Hypothalamus (tissue), 51 donors: Measurements from ENCODE around the gene GUCY1B1.

Experiments used
- DNase-seq, 51 donors: peaks; one replicate each; lab custom pipeline; 2025; lab: John Stamatoyannopoulos, UW

GUCY1B1 gene

DNA sequence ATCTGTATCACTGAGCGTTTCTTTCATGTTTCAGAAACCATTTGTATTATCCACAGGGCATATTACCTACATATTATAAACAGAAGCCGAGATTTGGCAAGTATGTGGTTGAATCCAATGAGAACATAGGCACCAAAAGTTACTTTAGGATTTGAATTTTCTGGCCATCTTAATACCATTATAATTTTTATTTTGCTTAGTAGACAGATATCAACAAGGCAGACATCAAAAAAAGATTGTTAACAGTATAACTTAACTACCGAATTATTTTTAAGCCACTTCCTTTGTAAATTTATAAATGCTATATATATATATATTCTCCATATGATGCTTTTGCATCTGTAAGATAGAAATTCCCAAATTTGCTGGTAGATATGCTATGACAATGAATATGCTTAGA, 2.2 kb downstream of the GUCY1B1 start:
- no peak for DNase-seq

DNA sequence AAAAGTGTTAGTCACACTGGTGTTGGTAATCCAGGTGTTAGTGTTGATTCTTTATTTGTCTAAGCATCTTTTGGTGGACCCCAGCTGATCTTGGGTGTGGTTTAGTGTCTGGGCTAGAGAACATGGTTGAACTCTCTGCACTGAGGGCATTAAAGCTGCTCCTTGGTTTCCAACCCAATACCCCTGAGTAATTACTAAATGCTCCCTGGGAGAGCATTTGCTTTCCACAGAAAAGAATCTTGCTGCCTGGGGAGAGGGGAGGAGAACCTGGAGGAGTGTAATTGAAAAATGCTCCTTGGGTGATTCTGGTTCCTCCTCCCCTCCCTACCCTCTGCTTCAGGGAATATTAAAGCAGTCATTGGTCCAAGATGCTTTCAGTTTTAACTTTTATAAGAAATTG, 3.1 kb downstream of the GUCY1B1 start:
- DNase-seq: no peak

DNA sequence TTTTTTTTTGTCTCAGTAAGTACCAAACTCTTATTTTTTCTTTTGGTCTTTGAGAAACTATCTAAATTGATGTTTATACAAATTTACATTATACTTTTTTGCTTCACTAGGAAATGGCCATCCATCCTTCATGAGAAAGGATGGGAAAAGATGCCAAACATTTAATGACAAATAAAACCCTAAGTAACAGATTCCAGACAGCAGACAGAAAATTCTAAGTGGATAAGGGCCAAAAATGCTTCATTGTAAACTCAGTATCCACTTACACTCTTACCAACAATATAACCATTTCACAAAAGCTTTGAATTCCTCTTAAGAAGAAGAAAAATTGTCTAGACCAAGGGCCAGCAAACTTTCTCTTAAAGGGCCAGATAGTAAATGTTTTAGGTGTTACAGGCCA, 3.5 kb downstream of the GUCY1B1 start:
- DNase-seq: no peak

DNA sequence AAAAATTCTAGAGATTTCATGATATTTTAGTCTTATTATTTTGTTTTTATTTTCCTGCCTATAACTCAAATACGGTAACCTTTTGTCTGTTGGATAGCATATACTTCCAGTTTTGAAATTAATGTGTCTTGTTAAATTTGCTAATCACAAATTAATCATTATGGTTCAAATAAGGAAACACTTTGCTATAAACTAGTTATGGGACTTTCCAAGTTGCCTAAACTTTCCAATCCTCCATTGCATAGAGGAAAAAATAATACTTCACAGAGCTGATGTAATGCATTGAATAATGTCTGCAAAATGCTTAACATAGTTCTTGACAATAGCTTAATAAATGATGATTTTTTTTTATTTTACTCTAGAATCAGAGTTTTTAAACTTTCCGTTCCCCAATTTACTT, 4.7 kb downstream of the GUCY1B1 start:
- DNase-seq: no peak

DNA sequence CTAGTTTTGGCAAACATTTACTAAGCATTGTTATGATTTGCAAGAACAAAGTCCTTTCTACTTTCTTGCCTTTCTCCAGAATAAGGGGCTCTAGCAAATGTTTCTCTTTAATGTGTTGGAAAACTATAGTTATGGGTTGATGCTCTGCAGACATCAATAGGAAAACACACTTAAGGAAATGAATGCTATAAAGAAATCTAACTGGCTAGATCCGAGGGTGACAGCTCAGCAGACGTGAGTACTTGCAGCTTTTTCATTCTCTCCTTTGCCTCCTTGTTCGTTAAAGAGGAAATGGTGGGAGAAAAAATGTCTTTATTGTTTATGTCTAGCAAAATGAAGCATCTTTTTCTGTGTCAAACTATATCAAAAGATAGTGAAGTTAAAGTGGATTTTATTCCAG, 6.3 kb downstream of the GUCY1B1 start:
- no peak for DNase-seq

DNA sequence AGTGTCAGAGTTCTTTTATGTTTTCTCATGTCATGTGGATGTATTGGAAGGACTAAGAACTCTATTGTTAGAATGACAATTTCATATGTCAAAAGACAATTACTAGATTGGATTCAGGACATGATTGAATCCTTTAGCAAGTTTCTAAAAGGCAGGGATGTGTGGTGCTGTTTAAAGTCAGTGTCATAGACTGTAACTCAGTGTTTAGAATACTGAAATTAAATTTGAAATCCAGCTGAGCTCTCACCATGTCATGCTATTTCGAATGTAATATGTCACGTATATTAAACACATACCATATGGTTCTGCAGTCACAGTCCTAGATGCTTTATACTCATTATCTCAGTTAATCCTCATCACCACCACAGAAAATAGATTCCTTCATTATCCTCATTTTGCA, 7.8 kb downstream of the GUCY1B1 start:
- DNase-seq: no peak

DNA sequence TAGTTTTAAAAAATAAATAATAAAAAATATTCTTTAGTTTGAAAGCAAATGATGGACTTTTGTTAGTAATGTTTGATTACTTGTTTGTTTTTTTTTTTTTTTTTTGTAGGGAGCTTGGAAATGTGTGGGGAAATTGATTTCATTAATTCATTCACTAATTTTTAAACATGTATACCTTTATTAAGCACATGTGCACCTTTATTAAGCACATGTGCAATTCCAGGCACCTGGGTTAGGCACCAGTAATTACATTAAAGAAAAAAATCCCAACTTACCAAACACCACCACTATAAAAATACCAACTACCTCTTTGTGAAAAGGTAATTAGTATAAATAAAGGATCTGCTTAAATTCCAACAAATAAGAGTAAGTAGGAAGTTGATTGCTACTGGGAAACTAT, 9.5 kb downstream of the GUCY1B1 start:
- no peak for DNase-seq

DNA sequence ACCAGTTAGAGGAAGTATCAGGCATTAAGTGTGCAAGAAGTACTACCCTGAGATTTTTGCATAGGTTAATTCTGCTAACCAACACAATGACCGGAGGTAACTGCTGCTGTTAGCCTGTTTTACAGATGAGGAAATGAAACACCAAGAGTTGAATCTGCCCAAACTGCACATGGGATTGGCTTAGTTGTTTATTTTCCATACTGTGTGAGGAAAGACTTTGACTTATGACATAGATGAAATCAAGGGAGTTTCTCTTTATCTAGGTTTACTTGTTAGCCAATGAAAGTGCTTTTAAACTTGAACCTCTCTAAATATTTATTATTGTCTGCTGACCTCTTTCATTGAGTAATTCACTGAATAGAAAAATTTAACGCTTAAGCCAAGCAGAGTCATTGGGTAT, 10.3 kb downstream of the GUCY1B1 start:
- no peak for DNase-seq

DNA sequence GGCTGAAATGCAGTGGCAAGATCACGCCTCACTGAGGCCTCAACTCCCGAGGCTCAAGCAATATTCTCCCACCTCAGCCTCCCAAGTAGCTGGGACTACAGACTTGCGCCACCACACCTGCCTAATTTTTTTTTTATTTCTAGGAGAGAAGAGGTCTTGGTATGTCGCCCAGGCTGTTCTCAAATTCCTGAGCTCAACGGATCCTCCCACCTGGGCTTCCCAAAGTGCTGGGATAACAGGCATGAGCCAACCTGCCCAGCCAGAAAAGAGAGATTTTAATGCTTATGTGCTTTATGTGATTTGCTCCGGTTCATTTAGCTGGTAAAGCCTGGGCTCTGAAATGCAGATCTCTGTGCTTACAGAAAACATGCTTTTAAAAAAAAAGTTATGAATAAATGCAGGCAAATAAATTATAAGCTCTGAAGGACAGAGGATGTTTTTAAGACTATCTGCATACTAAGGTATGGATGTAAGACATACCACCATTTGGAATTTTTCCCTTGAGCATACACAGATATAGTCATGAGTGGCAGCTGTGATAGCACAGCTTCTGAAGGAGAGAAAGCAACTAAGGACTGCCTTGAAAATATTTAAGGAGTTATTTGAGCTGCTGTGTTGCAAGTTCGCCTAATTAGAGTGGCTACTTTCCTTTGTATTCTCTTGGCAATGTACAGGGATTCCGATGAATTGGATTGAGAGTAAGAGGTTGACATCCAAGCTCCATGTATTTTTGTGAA, 13.8 kb downstream of the GUCY1B1 start:
- DNase-seq: no peak

DNA sequence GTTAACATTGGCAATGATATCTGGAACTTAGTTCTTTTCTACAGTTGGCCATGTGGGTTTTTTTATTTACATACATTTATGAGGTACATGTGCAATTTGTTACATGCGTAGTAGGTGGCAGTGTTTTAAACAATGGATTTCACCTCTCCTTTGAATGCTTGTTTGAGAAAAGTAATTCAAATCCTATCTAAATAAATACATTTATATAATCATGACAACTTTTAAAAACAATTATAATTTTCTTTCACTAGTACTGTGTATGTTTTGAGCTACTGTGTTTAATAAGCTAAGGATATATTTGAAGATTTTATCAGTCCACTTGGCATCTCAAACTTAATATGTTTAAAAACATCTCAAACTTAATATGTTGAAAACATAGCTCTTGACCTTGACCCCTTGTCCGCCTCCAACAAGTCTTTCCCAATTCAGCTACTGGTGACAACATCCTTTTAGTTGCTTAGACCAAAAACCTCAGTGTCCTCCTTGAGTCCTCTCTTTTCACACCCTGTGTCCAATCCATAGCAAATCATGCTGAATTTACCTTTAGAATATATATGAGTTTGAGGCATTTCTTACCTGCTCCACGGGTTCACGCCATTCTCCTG, 14.5 kb downstream of the GUCY1B1 start:
- DNase-seq: no peak

DNA sequence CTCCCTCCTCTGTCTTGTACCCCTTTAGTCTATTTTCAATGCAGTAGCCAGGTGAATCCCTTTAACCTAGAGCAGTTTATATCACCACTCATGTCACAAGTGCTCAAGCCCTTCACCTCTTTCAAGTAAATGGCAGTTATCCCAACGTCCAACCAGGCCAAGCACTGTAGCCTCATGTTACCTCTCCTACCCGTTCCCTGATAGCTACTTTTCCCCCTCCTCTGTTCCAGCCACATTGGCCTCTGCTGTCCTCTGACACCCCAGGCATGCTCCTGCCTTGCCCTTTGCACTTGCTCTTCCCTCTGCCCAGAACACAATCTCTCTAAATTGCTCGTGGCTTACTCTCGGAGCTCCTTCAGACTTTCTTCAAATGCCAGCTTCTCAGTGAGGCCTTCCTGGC, 15.2 kb downstream of the GUCY1B1 start:
- no peak for DNase-seq

DNA sequence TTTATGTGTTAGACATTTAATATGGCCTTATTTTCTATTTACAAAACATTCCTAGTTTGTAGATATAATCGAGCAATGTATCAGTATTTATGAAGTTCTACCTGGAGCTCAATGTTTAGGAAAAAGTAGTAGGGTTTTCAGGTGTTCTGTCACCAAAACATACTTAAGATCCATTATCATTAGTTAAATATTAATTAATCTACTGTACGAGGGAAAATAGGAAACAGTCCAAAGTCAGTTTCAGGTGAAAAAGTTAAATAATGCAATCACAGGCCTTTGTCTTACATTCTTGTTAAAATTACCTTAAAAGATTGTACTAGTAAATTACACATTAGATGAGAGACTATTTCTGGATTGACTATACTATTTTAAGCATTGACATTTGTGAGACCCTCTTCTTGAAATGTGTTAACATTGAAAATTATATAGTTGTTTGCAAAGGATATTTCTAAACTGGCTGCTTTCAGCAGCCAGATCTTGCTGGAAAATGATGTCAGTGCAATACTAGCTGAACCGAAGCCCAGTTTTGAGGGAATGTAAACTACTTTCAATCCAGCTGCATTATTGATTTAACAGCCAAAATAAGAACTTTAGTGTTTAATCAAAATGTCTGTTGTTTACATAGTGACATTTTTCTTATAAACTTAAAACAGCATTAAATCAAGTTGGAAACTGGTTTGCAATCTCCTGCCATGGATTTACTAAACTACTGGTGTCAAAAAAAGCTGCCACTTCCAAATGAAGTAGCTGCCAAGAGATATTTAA, 19.3 kb downstream of the GUCY1B1 start:
- no peak for DNase-seq

DNA sequence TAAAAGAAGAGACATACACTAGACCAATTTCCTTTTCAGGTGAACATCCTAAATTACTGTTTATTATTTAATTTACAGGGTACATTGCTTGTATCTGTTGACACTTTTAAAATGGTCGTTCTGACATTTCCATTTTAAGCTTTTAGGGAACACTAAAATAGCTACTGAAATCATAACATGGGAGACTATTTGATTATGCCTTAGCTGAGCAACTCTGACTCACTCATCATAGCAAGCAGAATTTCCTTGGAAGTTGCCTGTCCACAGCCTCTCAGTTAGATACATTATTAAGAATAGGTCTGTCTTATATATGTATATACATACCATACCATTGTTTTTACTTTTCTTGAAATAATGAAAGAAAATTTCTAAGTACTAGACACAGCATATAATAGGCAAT, 22.0 kb downstream of the GUCY1B1 start:
- no peak for DNase-seq

DNA sequence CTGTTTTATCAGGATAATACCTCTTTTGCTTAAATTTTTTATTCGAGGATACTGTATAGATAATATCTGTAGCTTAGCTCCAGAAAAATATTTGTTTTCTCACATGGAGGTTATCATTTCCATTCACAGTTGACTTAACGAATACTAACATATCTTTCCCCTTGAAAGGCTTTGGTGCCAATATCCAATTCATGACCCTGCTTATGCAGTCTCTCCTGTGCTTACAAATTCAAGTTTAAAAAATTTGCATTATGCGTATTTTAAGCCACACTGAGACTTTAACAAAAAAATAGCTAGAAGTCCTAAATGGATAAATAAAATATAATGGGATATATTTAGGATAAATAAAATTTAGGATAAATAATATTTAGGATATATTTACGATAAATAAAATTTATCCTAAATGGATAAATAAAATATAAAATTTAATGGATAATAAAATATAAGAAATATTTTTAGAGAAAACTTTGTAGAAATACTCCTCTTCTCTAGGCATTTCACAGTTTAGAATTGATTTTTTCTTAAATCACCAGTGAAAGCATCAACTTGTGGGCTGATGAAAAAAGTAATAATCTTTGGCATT, 22.5 kb downstream of the GUCY1B1 start:
- no peak for DNase-seq

DNA sequence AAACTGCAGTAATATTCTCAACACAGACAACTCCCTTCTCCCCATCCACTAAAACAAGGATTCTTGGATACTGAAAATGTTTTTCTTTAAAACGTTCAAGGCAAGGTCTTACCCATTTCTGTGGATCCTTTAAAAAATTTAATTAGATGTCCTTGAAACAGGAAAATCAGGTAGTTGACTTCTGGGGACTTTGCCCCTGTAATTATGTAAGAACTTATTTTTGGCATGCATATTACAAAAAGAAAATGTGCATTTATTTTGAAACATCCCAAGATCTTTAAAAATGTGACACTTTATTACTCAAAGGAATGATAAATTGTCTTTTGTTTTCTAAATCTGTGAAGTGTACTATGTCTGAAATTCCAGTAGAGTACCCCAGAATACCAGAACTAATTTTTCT, 25.8 kb downstream of the GUCY1B1 start:
- no peak for DNase-seq

DNA sequence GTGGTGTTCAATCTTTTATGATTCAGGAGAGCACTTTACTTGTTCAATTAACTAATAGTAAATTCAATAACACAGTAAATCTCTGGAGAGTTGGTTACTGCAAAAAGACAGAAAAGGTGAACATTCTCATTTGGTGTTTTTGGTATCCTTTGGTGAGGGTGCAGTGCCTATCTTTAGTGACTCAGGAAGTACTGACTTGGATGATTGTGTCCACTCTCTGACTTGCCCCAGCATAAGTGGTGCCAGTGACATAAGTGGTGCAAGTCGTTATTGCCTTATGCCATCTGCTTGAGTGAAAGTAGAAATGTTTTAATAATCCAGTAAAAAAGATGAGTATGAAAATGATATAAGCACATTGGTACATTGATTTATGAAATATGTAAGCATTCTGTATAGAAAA, 27.0 kb downstream of the GUCY1B1 start:
- no peak for DNase-seq

DNA sequence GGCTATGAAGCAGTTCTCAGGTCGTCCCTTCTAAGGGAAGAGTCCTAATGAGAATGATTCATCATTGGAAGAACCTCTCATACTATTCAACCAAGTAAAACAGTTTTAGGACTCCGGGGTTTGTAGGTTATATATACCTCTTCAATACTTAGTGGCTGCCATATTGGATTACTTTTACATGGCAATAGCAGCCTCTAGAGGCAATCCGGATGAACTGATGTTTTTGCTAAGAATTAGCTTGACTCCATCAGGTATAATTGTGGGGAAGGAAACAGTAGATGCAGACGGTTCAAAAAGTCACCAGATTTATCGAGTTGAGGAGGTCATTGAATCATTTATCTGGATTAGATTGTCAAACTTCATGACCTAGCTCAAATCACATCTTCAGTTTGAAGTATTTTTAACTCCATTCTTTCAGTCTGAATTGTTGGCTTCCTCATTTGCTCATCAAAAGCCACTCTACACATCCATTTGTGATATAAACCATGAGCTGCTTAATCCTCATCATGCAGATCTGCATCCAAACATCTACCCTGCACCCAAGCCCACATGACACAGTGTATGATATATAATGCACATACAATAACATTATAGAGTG, 28.4 kb downstream of the GUCY1B1 start:
- DNase-seq: peak in 3 of 51 donors; percentile 1 to 29 (median 10)

DNA sequence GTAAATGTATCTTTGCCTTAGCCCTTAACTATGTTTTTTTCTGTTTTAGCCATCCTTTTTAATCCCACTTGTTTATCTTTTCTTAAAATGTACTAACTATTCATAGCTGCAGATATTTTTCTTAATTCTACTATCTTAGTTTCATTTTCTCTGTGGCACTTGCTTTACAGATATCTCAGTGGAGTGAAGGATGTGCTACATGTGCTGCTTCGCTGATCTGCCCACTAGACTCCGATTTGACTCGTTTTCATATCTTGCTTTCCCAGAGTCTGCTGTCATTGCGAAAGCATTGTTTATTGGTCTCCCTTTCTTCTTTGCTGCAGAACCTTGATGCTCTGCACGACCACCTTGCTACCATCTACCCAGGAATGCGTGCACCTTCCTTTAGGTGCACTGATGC, 30.6 kb downstream of the GUCY1B1 start:
- no peak for DNase-seq

DNA sequence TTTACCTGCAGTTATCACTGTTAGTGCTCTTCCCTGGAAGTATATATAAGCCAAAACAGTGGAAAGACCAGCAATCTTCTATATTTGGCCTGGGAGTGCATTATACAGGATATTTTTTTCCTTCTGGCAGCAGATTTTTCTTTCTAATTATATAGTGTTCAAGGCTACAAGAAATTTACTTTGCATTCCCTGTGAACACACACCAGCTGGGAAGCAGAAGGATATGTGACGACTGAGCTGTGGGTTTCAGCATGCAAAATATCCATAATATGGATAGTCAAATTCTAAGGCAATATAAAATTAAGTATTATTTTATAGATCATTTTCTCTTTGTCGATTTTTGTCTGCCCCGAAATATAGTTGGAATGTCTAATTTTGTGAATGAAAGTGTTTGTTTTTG, 31.2 kb downstream of the GUCY1B1 start:
- DNase-seq: no peak

DNA sequence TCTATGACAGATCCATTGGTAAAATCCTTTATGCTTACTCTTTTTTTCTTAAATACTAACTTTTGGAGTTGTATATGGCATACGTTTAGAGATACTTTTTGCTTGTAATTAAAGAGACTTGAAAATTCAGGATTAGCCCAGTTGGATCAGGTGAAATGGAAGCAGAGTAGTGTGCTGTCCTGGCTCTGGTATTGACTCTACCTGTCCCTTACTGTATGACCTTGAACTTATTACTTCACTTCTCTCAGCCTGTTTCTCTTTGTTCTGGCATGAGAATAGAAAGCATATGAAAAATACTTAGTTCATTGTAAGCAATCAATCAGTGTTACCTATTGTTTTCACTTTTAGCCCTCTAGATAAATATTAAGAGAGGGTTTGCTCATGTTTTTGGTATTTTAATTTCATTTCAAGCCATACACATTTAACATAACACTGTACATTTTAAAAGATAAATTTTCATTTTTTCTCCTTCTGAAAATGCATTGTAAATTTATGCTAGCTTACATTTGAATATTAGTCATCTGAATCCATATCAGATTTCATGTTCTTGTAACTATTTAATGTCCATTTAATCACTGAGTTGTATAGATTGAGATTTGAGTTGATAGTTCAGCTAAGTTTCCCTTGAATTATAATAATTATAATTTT, 35.9 kb downstream of the GUCY1B1 start:
- DNase-seq: no peak

DNA sequence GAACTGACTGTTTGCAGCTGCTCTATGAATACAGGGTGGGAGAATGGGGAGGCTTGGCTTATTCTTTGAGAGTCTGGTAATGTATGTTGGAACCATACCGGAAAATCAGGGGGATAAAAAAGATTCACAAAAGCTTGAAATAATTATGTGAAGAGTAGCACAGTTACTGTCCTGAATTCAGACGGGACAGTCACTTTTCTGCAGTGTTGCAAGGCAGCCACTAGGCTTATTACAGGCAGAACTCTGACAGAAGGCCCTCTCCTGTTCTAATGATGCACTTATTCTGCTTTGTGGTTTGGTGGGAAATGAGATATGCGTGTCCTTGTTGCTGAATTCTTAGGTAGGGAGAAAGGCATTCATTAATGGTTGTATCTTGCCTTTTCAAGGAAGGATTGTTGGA, 37.2 kb downstream of the GUCY1B1 start:
- DNase-seq: peak in 1 of 51 donors; percentile 14
